GM23248 (cell line): ENCODE measurements around the gene ZNF778.

Source experiments
- EZH2 ChIP-seq: fragments of 200-600 bp; sonication (generic); IDR thresholded peaks from 2 replicates; pipeline ENCODE4 v1.6.1; 2018; ENCODE audit warnings: antibody characterized with exemption, mild to moderate bottlenecking; ENCODE audit not compliant: insufficient read depth, poor library complexity, severe bottlenecking
- EZH2phosphoT487 ChIP-seq: fragments of 200-600 bp; sonication (generic); IDR thresholded peaks from 2 replicates; pipeline ENCODE4 v1.6.1; 2018; ENCODE audit warnings: antibody characterized with exemption, moderate library complexity, mild to moderate bottlenecking, low read depth; ENCODE audit not compliant: insufficient read depth

DNA sequence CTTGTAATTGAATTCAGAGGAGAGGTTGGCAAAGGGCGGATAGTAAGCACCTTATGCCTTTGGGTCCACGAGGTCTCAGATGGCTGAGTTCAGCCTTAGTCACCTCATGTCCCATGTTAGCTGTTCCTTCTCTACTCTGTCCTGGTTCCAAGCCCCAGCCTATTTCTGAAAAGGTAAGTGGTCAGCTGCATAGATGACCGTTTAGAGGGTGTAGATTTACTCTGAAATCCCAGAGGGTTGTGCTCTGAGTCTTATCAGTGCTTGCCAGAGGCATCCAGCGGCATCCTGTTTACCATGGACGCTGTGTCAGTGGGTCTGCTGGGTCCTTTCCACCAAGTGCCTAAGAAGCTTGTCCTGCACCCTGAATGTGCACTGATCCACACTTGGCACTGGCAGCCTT is 1.9 kb downstream of the ZNF778 start:
- TF ChIP-seq EZH2 (no peak), EZH2phosphoT487 (no peak)
